GM21723 (cell line): ENCODE measurements around the gene AVPR1A.

Experiments used
- ATAC-seq: cut with Tn5 transposase; IDR thresholded peaks from one replicate; pipeline ENCODE4 v1.9.1; 2021; ENCODE audit warnings: mild to moderate bottlenecking, moderate library complexity; ENCODE audit not compliant: unreplicated experiment

Gene AVPR1A

DNA sequence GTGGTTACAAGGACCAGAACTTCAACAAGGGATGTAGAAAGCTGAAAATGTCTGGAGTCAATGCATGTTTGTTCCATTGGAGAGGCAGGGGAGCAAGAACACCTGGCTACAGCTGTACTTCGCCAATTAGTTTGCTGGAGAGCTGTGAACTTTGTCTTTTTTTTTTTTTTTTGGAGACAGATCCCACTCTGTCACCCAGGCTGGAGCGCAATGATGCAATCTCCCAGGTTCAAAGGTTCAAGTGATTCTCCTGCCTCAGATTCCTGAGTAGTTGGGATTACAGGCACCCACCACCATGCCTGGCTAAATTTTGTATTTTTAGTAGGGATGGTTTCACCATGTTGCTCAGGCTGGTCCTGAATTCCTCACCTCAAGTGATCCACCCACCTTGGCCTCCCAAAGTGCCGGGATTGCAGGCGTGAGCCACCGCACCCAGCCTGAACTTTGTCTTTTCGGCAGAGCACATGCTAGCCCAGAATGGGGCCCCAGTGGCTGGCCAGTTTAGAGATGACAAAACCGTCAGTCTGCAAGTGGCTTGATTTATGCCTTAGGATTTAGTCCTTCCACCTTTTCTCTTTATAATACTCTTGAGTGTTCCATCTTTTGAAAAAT is 55.5 kb downstream of the AVPR1A start:
- no peak for ATAC-seq

DNA sequence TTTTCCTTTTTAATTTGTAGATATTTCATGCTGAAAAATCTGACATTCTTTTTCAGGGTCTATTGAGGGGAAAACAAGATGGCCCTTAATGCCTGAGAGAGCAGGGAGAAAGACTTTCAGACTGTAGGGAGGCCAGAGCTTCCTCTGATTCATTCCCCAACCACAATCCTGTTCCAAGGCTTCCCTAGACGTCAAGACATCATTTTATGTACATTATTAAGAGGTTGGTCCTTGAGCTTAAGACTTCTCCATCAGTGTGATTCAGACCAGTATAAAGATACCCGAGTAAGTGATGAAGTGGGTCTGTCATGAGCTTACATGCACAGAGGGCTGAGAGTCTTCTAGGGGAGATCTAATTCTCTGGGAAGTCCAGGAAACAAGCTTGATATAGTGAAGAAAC is 57.3 kb downstream of the AVPR1A start:
- no peak for ATAC-seq

DNA sequence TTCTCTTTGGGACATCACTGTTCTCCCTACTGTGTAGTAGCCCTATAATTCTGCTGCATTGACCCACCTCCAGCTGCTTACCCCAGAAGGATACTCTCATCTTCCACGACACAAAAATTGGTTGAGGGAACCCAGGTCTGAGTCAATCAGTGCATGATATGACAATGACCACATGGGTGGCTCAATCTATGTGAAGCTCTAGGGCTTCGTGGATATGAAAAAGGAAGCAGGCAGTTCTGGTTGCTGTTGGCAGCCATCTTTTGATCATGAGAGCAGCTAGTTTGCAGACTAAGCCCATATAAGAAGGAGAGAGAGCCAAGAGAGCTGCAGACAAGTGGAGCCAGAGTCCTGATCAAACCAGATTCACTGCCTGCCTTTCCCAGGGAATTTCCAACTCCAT is 57.9 kb downstream of the AVPR1A start:
- no peak for ATAC-seq
